IMR-90 (cell line): ENCODE data around the gene KAT6B. TPM values are rescaled to one million over a fixed set of nuclear protein-coding genes. Genes with fewer than 3 reads are reported as not detected.

Experiments used
- ATAC-seq: fragments of 200-7000 bp; cut with Tn5 transposase; 2 replicates; pipeline ENCODE4 v1.9.1; 2020; ENCODE audit warnings: low read depth, mild to moderate bottlenecking, moderate library complexity
- BruUV-seq: library from RNA; stranded (reverse); fragments of 400-500 nt; replicated peaks from 2 replicates; lab custom pipeline; 2021; lab: Mats Ljungman, UMichigan
- CTCF ChIA-PET: fragments of 300-600 bp; formaldehyde crosslinking; extraction: SDS; loops from one replicate; lab custom pipeline; 2021; ENCODE audit warnings: antibody characterized with exemption; lab: Yijun Ruan, JAX
- POLR2A ChIA-PET: fragments of 300-600 bp; sonication (Branson Sonifier 250); formaldehyde crosslinking; loops from one replicate; lab custom pipeline; 2022; ENCODE audit warnings: antibody characterized with exemption; ENCODE audit not compliant: unreplicated experiment; lab: Charles Lee
- DNase-seq: peaks from one replicate; pipeline ENCODE4 v3.0.0; 2013
- H2AFZ ChIP-seq: replicated peaks from 2 replicates; pipeline ENCODE3; 2013; ENCODE audit warnings: low read length, mild to moderate bottlenecking; ENCODE audit not compliant: poor library complexity
- H2AK5ac ChIP-seq: 2 replicates; pipeline ENCODE4 v1.6.1; 2013; ENCODE audit warnings: low read depth, low read length, inconsistent platforms
- H2AK9ac ChIP-seq: replicated peaks from 2 replicates; pipeline ENCODE3; 2013; ENCODE audit warnings: mild to moderate bottlenecking, low read depth, low read length, moderate library complexity; ENCODE audit not compliant: poor library complexity
- H2BK120ac ChIP-seq: 2 replicates; pipeline ENCODE4 v1.6.1; 2013; ENCODE audit warnings: low read depth, low read length, inconsistent platforms
- H2BK15ac ChIP-seq: 3 replicates; pipeline ENCODE4 v1.6.1; 2013; ENCODE audit warnings: low read depth, low read length, inconsistent platforms
- H2BK20ac ChIP-seq: 2 replicates; pipeline ENCODE4 v1.6.1; 2013; ENCODE audit warnings: low read depth, mild to moderate bottlenecking, inconsistent platforms, low read length, moderate library complexity
- H2BK5ac ChIP-seq: 2 replicates; pipeline ENCODE4 v1.6.1; 2013; ENCODE audit warnings: mild to moderate bottlenecking, low read depth, low read length, inconsistent platforms; ENCODE audit not compliant: poor library complexity, severe bottlenecking
- H3K14ac ChIP-seq: replicated peaks from 2 replicates; pipeline ENCODE4 v1.6.1; 2013; ENCODE audit warnings: low read depth, low read length, inconsistent platforms
- H3K18ac ChIP-seq: 2 replicates; pipeline ENCODE4 v1.6.1; 2013; ENCODE audit warnings: low read depth, low read length, control low read depth
- H3K23ac ChIP-seq: 2 replicates; pipeline ENCODE4 v1.6.1; 2013; ENCODE audit warnings: low read depth, low read length, inconsistent platforms
- H3K27ac ChIP-seq: 2 replicates; pipeline ENCODE4 v1.5.1; 2013; ENCODE audit warnings: mild to moderate bottlenecking, control low read depth, low read length; ENCODE audit not compliant: insufficient read depth
- H3K27me3 ChIP-seq: 2 replicates; pipeline ENCODE4 v1.6.1; 2013; ENCODE audit warnings: low read length; ENCODE audit not compliant: control insufficient read depth, insufficient read depth
- H3K36me3 ChIP-seq: 2 replicates; pipeline ENCODE4 v1.6.1; 2013; ENCODE audit warnings: low read length, mixed read lengths; ENCODE audit not compliant: control insufficient read depth, insufficient read depth
- H3K4ac ChIP-seq: 2 replicates; pipeline ENCODE4 v1.6.1; 2013; ENCODE audit warnings: low read depth, low read length, inconsistent platforms
- H3K4me1 ChIP-seq: 2 replicates; pipeline ENCODE4 v1.6.1; 2013; ENCODE audit warnings: low read length, mixed read lengths; ENCODE audit not compliant: control insufficient read depth, insufficient read depth
- H3K4me2 ChIP-seq: 2 replicates; pipeline ENCODE4 v1.6.1; 2013; ENCODE audit warnings: low read depth, mild to moderate bottlenecking, control low read depth, low read length, moderate library complexity
- H3K4me3 ChIP-seq: 2 replicates; pipeline ENCODE4 v1.5.1; 2013; ENCODE audit warnings: low read depth, mild to moderate bottlenecking, control low read depth, low read length, moderate library complexity; ENCODE audit not compliant: insufficient read depth
- H3K56ac ChIP-seq: 2 replicates; pipeline ENCODE4 v1.6.1; 2013; ENCODE audit warnings: low read length, inconsistent platforms; ENCODE audit not compliant: insufficient read depth; ENCODE audit errors: extremely low read depth
- H3K79me1 ChIP-seq, 2 experiments: 2 replicates each; pipeline ENCODE4 v1.6.1; 2013; ENCODE audit warnings: low read length in 2 of 2, inconsistent platforms in 1 of 2, low read depth in 1 of 2
- H3K9ac ChIP-seq: 2 replicates; pipeline ENCODE4 v1.6.1; 2013; ENCODE audit warnings: low read depth, low read length, control low read depth
- H3K9me1 ChIP-seq: 2 replicates; pipeline ENCODE4 v1.6.1; 2013; ENCODE audit warnings: low read length, inconsistent platforms; ENCODE audit not compliant: insufficient read depth
- H3K9me3 ChIP-seq: 2 replicates; pipeline ENCODE4 v1.6.1; 2013; ENCODE audit warnings: low read length; ENCODE audit not compliant: control insufficient read depth, insufficient read depth
- H4K20me1 ChIP-seq: 2 replicates; pipeline ENCODE4 v1.6.1; 2013; ENCODE audit warnings: low read length, inconsistent platforms; ENCODE audit not compliant: insufficient read depth
- H4K5ac ChIP-seq: 2 replicates; pipeline ENCODE4 v1.6.1; 2013; ENCODE audit warnings: mild to moderate bottlenecking, low read depth, low read length, control low read depth
- H4K8ac ChIP-seq, 2 experiments: 2 replicates each; pipeline ENCODE4 v1.6.1; 2013; ENCODE audit warnings: low read depth in 2 of 2, low read length in 2 of 2, control low read depth in 1 of 2, inconsistent platforms in 1 of 2
- H4K91ac ChIP-seq: 2 replicates; pipeline ENCODE4 v1.6.1; 2013; ENCODE audit warnings: low read depth, low read length, inconsistent platforms; ENCODE audit not compliant: insufficient read depth
- BHLHE40 ChIP-seq: fragments of 150-350 bp; IDR thresholded peaks from 2 replicates; pipeline ENCODE4 v1.6.1; 2016; ENCODE audit warnings: mild to moderate bottlenecking, low read depth, low read length
- CEBPB ChIP-seq: IDR thresholded peaks from 2 replicates; pipeline ENCODE4 v1.6.1; 2012; ENCODE audit warnings: low read depth, low read length, improper control_type of control experiment
- CHD1 ChIP-seq: IDR thresholded peaks from 2 replicates; pipeline ENCODE4 v1.6.1; 2012; ENCODE audit warnings: low read depth, low read length, improper control_type of control experiment
- CTCF ChIP-seq: conservative IDR thresholded peaks from 2 replicates; pipeline ENCODE4 v1.5.1; 2012; ENCODE audit warnings: mild to moderate bottlenecking, low read depth, low read length, improper control_type of control experiment
- ELK1 ChIP-seq: fragments of 150-350 bp; IDR thresholded peaks from 2 replicates; pipeline ENCODE4 v1.6.1; 2016; ENCODE audit warnings: low read depth, mild to moderate bottlenecking, low read length, moderate library complexity, borderline replicate concordance
- FOS ChIP-seq: fragments of 150-350 bp; IDR thresholded peaks from 2 replicates; pipeline ENCODE4 v1.6.1; 2016; ENCODE audit warnings: low read depth, low read length
- MAFK ChIP-seq: IDR thresholded peaks from 2 replicates; pipeline ENCODE4 v1.6.1; 2012; ENCODE audit warnings: low read depth, low read length, improper control_type of control experiment
- MAZ ChIP-seq: IDR thresholded peaks from 2 replicates; pipeline ENCODE4 v1.6.1; 2012; ENCODE audit warnings: low read depth, mild to moderate bottlenecking, low read length, improper control_type of control experiment, moderate library complexity, borderline replicate concordance
- MXI1 ChIP-seq: IDR thresholded peaks from 2 replicates; pipeline ENCODE4 v1.6.1; 2012; ENCODE audit warnings: low read depth, mild to moderate bottlenecking, low read length, moderate library complexity, borderline replicate concordance
- NFE2L2 ChIP-seq: fragments of 150-350 bp; IDR thresholded peaks from 2 replicates; pipeline ENCODE4 v1.6.1; 2016; ENCODE audit warnings: low read depth, mild to moderate bottlenecking, low read length
- POLR2A ChIP-seq: IDR thresholded peaks from 2 replicates; pipeline ENCODE4 v1.6.1; 2012; ENCODE audit warnings: mild to moderate bottlenecking, low read depth, low read length
- RAD21 ChIP-seq: IDR thresholded peaks from 2 replicates; pipeline ENCODE4 v1.6.1; 2012; ENCODE audit warnings: low read length, improper control_type of control experiment
- RCOR1 ChIP-seq: IDR thresholded peaks from 2 replicates; pipeline ENCODE4 v1.6.1; 2012; ENCODE audit warnings: mild to moderate bottlenecking, low read length, improper control_type of control experiment; ENCODE audit not compliant: insufficient replicate concordance
- RFX5 ChIP-seq: IDR thresholded peaks from 2 replicates; pipeline ENCODE4 v1.8.0; 2012; ENCODE audit warnings: low read depth, mild to moderate bottlenecking, low read length, moderate library complexity
- SMC3 ChIP-seq: fragments of 150-350 bp; IDR thresholded peaks from 2 replicates; pipeline ENCODE4 v1.6.1; 2016; ENCODE audit warnings: low read depth, mild to moderate bottlenecking, antibody characterized with exemption, low read length, moderate library complexity
- USF2 ChIP-seq: fragments of 150-350 bp; IDR thresholded peaks from 2 replicates; pipeline ENCODE4 v1.6.1; 2017; ENCODE audit warnings: mild to moderate bottlenecking, antibody characterized with exemption, low read length, low read depth
- WGBS, 2 experiments: methylation state at CpG; one replicate each; pipeline versions ENCODE4 v1.1.5 to v1.1.7; 2013; ENCODE audit warnings: missing lambda C conversion rate in 2 of 2; ENCODE audit not compliant: insufficient read length in 1 of 2; ENCODE audit errors: extremely low coverage in 2 of 2; 5-methylcytosine and 5-hydroxymethylcytosine counted together
- dilution Hi-C: fragments of 300-500 bp; cut with HindIII; formaldehyde crosslinking; loops from one replicate; pipeline ENCODE4 v1.14.3; 2018; ENCODE audit warnings: low sequenced_read_pairs; ENCODE audit not compliant: unreplicated experiment
- in situ Hi-C: fragments of 300-500 bp; cut with MboI; formaldehyde crosslinking; loops from 3 replicates; pipeline ENCODE4 v1.14.3; 2019; ENCODE audit warnings: low sequenced_read_pairs, inconsistent platforms, mixed read lengths
- intact Hi-C: fragments of 100-400 bp; cut with micrococcal nuclease; formaldehyde crosslinking; loops from 2 replicates; pipeline ENCODE4 v1.10.0; 2022
- polyA plus RNA-seq, 3 experiments: library from polyadenylated mRNA; depleted of rRNA; stranded (reverse); fragments of >200 nt; gene quantifications; 2 replicates each; pipeline ENCODE4 v1.2.3, GENCODE V29; 2012; ENCODE audit warnings: low replicate concordance in 1 of 3
- total RNA-seq: library from RNA; depleted of rRNA; stranded (reverse); fragments of >200 nt; gene quantifications from 2 replicates; pipeline ENCODE4 v1.2.3, GENCODE V29; 2012

The KAT6B gene
- total and polyA plus RNA-seq, 2 of the 4 experiments (the other 2 are of a cell fraction): 8.8 to 28.1 TPM

- no peak overlapping the region for H2BK20ac ChIP-seq
- H3K23ac ChIP-seq: no peak overlapping the region
- WGBS, 2 experiments: 91% methylated on average over 9 of the region's 12 CpGs; no CpG with 5 or more reads in 1 of the 2 experiments
- in situ Hi-C loops: no loop called here
- ATAC-seq (no peak), DNase-seq (no peak)
- POLR2A ChIA-PET: no interaction called here
- H3K4me3 ChIP-seq: no peak overlapping the region
- no peak overlapping the region for H4K8ac ChIP-seq
- no peak overlapping the region for H2AK9ac ChIP-seq
- no peak overlapping the region for H3K18ac ChIP-seq
- no peaks in the 10 kb centered on the region for H3K36me3 ChIP-seq
- H3K27me3 ChIP-seq: peaks cover 2% of the 10 kb centered on the region; the same call in 1 of the 2 replicates
- no peaks in the 10 kb centered on the region for H4K20me1 ChIP-seq
- no peak overlapping the region for H3K9ac ChIP-seq
- H3K27ac ChIP-seq: no peak overlapping the region
- no peak overlapping the region for H4K91ac ChIP-seq
- no peak overlapping the region for H2BK15ac ChIP-seq
- H3K14ac ChIP-seq: no peak overlapping the region
- no peak overlapping the region for H3K4me2 ChIP-seq
- H3K9me3 ChIP-seq: peaks cover 3% of the 10 kb centered on the region; the same call in 1 of the 2 replicates
- H2AFZ ChIP-seq: no peak overlapping the region
- H3K4ac ChIP-seq: no peak overlapping the region
- H3K9me1 ChIP-seq: no peaks in the 10 kb centered on the region
- no peak overlapping the region for H4K5ac ChIP-seq
- intact Hi-C loops: no loop called here
- H2AK5ac ChIP-seq: no peak overlapping the region
- TF ChIP-seq BHLHE40 (no peak), MAZ (no peak), RAD21 (no peak), CHD1 (no peak), FOS (no peak), ELK1 (no peak), POLR2A (no peak), NFE2L2 (no peak), MXI1 (no peak), USF2 (no peak), CEBPB (no peak), RFX5 (no peak), SMC3 (no peak), RCOR1 (no peak), MAFK (no peak), CTCF (no peak)
- CTCF ChIA-PET: no interaction called here
- no TSS peak for BruUV-seq
- no peak overlapping the region for H3K56ac ChIP-seq
- dilution Hi-C loops: no loop called here
- H3K4me1 ChIP-seq: no peaks in the 10 kb centered on the region
- no peak overlapping the region for H2BK5ac ChIP-seq
- no peak overlapping the region for H2BK120ac ChIP-seq
- no peaks in the 10 kb centered on the region for H3K79me1 ChIP-seq
These were observed 47.8 kb upstream of the KAT6B start for GRCh38 chr10:74778436-74779094.
